ENCODE measurements around the gene PIP4K2B.
A peak's percentile ranks its signal among the peaks of the same experiment; 100 is the strongest.
"Not testable (repeated sequence)": the region's sequence is repeated elsewhere in the genome, so short reads cannot be mapped to it uniquely, and the experiment has no call there.

Gene PIP4K2B

GRCh38 chr17:38799501-38800236, at the start of gene PIP4K2B:
TSS of gene PIP4K2B (minus strand) at chr17:38799556. CDS start at chr17:38799424, 132 bp downstream.
- DNase-seq, result peak; percentile 92

- no peak for DNase-seq
Measured at GRCh38 chr17:38848557-38848891, 49.2 kb upstream of the PIP4K2B start.

GRCh38 chr17:38844261-38844757, 45.0 kb upstream of the PIP4K2B start:
- peak; percentile 7 for DNase-seq

- no peak for DNase-seq
Measured at GRCh38 chr17:38825762-38826247, 26.4 kb upstream of the PIP4K2B start.

- DNase-seq, result peak; percentile 91
Measured at GRCh38 chr17:38824899-38825761, 25.8 kb upstream of the PIP4K2B start, which contains the start of gene CWC25. TSS of gene CWC25 (minus strand) at chr17:38825321. CDS start at chr17:38825183, 138 bp downstream.

GRCh38 chr17:38815576-38816193, 16.3 kb upstream of the PIP4K2B start:
- no peak for DNase-seq

- DNase-seq, result no peak
Measured at GRCh38 chr17:38809828-38810227, 10.5 kb upstream of the PIP4K2B start.

- no peak for DNase-seq
Measured at GRCh38 chr17:38800237-38800760, 943 bp upstream of the PIP4K2B start.

GRCh38 chr17:38798614-38799500, 499 bp downstream of the PIP4K2B start:
- DNase-seq, result peak; percentile 35

GRCh38 chr17:38797828-38798227, 1.5 kb downstream of the PIP4K2B start:
- DNase-seq, result no peak

GRCh38 chr17:38797158-38797490, 2.2 kb downstream of the PIP4K2B start:
- no peak for DNase-seq

GRCh38 chr17:38796451-38797157, 2.8 kb downstream of the PIP4K2B start:
- no peak for DNase-seq

GRCh38 chr17:38794221-38794620, 5.1 kb downstream of the PIP4K2B start:
- no peak for DNase-seq

- no peak for DNase-seq
Measured at GRCh38 chr17:38791162-38791561, 8.2 kb downstream of the PIP4K2B start.

GRCh38 chr17:38790148-38790707, 9.1 kb downstream of the PIP4K2B start:
- DNase-seq, result not testable (repeated sequence)

- no peak for DNase-seq
Measured at GRCh38 chr17:38789185-38789584, 10.2 kb downstream of the PIP4K2B start.

GRCh38 chr17:38787999-38788398, 11.4 kb downstream of the PIP4K2B start:
- not testable (repeated sequence) for DNase-seq

GRCh38 chr17:38786372-38786771, 13.0 kb downstream of the PIP4K2B start:
- DNase-seq, result no peak

GRCh38 chr17:38783227-38783626, 16.1 kb downstream of the PIP4K2B start:
- DNase-seq, result no peak

- DNase-seq, result no peak
Measured at GRCh38 chr17:38779965-38780752, 19.2 kb downstream of the PIP4K2B start.

All from NCI-H748 treated with DMSO at 0.1 percent for 48 hours (cell line).